ENCODE measurements around the gene C10orf143.

- no peak for TF ChIP-seq CTCF (IDR thresholded peaks at IDR 0.05; ENCODE audit: low read depth, low read length)
- no peak for TF ChIP-seq EZH2phosphoT487 (IDR thresholded peaks at IDR 0.05; ENCODE audit: low read depth)
These were observed 67.1 kb downstream of the C10orf143 start for GRCh38 chr10:130043491-130043890.
